Measurements from ENCODE around the gene HYLS1.

Gene HYLS1

GRCh38 chr11:125890447-125891100, 3.1 kb downstream of the HYLS1 start:
- no peak for DNase-seq (ENCODE audit: low read depth)
- no peak for TF ChIP-seq CTCF (IDR thresholded peaks at IDR 0.05; ENCODE audit: low read length, missing control alignments)
- H3K4me3 ChIP-seq (replicated peaks; ENCODE audit: low read depth, low read length), result no peak overlapping the region

GRCh38 chr11:125892071-125892470, 4.6 kb downstream of the HYLS1 start:
- TF ChIP-seq CTCF (IDR thresholded peaks at IDR 0.05; ENCODE audit: low read length, missing control alignments), result no peak
- DNase-seq (ENCODE audit: low read depth), result no peak
- H3K4me3 ChIP-seq (replicated peaks; ENCODE audit: low read depth, low read length), result no peak overlapping the region

GRCh38 chr11:125892994-125893393, 5.5 kb downstream of the HYLS1 start:
- no peak for DNase-seq (ENCODE audit: low read depth)
- no peak overlapping the region for H3K4me3 ChIP-seq (replicated peaks; ENCODE audit: low read depth, low read length)
- TF ChIP-seq CTCF (IDR thresholded peaks at IDR 0.05; ENCODE audit: low read length, missing control alignments), result no peak

GRCh38 chr11:125901872-125902271, 14.4 kb downstream of the HYLS1 start:
- DNase-seq (ENCODE audit: low read depth), result no peak
- H3K4me3 ChIP-seq (replicated peaks; ENCODE audit: low read depth, low read length), result peak overlapping the region; percentile 96
- no peak for TF ChIP-seq CTCF (IDR thresholded peaks at IDR 0.05; ENCODE audit: low read length, missing control alignments)

- TF ChIP-seq CTCF (IDR thresholded peaks at IDR 0.05; ENCODE audit: low read length, missing control alignments), result no peak
- DNase-seq (ENCODE audit: low read depth), result no peak
- peak overlapping the region; percentile 96 for H3K4me3 ChIP-seq (replicated peaks; ENCODE audit: low read depth, low read length)
Measured at GRCh38 chr11:125902277-125902926, 14.9 kb downstream of the HYLS1 start.

- H3K4me3 ChIP-seq (replicated peaks; ENCODE audit: low read depth, low read length), result peak within 1 kb of the TSS; percentile 96
- no peak for TF ChIP-seq CTCF (IDR thresholded peaks at IDR 0.05; ENCODE audit: low read length, missing control alignments)
- peak; percentile 86 for DNase-seq (ENCODE audit: low read depth)
Measured at GRCh38 chr11:125902927-125903710, 15.7 kb downstream of the HYLS1 start, which contains the start of gene PUS3. Gene PUS3 (minus strand): TSS chr11:125903206. CDS start chr11:125896284, 6,922 bp downstream.
